ENCODE measurements around the gene PRR12.

The PRR12 gene

DNA sequence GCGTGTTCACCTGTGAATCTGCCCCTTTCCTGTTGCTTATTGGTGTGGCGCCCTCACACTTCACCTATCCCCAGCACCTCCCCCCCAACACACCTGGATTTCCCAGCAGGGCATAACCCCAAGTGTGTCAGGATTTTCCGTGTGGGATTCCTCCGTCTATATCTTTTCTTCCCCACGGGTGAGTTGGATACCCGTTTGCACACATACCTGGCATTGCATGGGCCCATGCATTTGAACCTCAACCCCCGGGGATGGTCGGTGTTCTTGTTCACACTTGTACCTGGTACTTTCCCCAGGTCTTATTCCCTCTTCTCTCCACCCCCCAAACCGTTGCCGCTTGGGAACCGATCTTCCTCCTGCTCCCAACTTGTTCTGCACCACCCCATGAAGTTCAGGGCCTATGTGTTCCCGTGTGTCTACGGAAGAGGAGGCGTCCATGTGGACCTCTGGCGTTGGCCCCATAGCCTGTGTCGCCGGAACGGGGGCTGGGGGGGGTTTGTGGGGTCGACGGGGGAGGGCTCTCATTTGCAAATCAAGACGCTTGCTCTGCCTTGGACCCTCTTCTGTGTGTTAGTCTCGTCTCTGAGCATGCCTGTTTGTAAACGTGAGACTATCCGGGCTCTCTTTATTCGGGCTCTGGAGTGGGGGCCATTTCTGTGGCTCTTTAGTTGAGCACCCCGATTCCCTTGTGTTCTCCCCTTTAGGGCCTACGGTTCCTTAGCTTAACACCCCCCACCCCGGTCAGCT, 1.7 kb downstream of the PRR12 start:
- DNase-seq (ENCODE audit: low read depth) = no peak

DNA sequence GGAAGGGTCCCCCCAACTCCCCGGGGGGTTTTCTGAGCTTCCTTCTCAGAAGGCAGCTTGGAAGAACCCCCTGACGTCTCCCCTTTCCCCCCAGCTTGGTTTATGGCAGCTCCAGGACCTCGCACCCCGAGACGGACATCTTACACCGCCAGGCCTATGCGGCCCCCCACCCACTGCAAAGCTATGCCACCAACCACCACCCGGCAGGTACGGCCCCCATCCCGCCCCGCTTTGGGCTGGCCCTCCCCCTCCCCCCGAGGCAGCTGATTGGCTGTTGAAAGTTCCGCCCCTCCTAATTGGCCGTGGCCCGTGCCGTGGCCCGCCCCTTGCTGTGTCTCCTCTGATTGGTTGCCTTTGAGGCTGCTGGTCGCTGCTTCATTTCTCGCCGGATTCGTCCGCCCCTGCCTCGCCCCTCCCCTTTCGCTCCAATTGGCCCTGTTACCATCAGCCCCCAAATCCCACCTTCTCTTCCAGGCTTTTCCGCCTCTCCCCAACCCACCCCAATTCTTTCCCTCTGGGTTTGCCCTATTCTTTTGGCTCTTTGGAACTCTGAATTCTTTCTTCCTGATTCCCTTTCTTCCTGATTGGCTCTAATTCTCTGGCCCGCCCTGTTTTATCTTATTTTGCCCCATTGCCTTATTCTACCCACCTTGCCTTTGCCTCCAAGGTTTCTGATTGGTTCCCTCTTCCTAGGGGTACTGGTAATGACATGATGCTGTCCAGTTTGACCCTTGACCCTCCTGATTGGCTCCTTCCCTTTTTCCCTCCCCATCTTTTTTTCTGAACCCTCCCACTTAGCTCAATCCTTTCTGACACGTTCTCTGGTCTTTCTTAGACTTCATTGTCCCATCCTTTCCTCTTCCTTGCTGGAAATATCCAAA, 2.5 kb downstream of the PRR12 start:
- DNase-seq (ENCODE audit: low read depth) = peak; percentile 84

DNA sequence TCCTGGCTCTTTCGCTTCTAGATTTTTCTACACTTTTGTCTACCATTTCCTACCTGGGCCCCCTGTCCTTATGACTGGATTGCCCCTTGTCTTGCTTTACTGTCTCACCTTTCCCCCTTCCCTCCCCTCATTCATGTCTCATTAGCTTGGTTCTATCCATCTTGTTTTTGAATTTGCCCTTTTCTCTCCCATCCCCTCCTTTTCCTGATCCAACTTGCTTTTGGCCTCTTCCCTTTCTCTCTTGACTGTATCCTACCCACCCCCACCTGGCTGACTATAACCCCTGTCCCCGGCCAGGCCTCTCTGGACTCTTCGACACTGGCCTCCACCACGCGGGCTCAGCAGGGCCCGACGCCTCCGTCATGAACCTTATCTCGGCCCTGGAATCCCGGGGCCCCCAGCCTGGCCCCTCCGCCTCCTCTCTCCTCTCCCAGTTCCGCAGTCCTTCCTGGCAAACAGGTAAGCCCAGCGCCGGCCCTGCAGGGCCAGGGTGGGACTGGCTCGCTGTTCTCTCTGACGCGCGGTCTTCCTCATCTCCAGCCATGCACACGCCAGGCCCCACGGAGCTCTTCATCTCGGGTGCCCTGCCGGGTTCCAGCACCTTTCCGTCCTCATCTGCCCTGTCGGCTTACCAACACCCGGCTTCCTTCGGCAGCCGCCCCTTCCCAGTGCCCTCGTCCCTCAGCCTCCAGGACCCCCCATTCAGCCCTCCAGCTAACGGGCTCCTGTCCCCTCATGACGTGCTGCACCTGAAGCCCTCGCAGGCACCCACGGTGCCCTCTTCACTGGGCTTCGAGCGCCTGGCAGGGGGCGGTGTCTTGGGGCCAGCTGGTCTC, 3.4 kb downstream of the PRR12 start:
- no peak for DNase-seq (ENCODE audit: low read depth)

DNA sequence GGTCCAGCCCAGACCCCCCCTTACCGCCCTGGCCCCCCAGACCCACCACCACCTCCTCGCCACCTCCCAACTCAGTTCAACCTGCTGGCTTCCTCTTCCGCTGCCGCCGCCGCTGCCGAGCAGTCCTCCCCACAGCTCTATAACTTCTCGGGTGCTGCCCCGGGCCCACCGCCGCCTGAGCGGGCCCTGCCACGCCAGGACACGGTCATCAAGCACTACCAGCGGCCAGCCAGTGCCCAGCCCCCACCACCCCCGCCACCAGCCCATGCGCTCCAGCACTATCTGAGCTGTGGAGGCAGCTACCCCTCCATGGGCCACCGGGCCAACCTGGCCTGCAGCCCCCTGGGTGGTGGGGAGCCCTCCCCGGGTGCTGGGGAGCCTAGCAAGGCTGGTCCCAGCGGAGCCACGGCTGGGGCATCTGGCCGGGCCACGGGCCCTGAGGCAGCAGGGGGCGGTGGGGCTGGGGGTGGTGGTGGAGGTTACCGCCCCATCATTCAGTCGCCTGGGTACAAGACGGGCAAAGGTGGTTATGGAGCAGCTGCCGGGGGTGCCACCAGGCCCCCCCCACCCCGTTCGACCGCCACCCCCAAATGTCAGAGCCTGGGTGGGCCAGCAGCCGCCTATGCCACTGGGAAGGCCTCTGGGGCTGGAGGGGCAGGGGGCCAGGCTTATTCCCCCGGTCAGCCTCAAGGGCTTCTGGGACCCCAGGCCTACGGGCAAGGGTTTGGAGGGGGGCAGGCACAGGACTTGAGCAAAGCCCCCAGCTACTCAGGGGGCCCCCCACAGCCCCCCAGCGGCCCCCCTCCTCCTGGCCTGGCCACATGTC, 4.2 kb downstream of the PRR12 start:
- DNase-seq (ENCODE audit: low read depth) = no peak

DNA sequence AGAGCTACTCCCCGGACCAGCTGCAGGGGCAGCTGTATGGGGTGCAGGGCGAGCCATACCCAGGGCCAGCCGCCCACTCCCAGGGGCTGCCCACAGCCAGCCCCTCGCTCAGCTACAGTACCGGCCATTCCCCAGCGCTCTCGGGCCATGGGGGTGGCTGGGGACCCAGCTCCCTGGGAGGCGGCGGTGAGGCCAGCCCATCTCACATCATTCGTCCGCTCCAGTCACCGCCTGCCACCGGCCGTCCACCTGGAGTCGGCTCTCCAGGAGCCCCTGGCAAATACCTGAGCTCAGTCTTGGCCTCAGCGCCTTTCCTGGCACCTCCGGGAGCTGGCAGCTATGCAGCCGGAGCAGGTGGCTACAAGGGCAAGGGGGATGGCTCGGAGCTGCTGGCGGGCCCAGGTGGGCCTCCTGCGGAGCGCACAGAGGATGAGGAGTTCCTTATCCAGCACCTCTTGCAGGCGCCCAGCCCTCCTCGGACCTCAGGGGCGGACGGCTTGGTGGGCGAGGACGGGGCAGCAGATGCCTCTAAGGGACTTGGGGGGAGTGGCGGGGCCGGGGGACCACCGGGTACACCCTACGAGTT, 4.9 kb downstream of the PRR12 start:
- no peak for DNase-seq (ENCODE audit: low read depth)

DNA sequence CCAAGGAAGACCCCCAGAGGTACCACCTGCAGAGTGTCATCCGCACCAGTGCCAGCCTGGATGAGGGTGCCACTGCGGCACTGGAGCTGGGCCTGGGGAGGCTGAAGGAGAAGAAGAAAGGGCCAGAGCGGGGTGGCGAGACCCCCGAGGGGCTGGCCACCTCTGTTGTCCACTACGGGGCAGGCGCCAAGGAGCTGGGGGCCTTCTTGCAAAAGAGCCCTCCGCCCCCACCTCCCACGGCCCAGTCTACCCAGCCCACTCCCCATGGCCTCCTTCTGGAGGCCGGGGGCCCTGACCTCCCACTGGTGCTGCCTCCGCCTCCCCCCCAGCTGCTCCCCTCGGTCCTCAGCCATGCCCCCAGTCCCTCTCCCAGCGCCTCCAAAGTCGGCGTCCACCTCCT, 5.4 kb downstream of the PRR12 start:
- DNase-seq (ENCODE audit: low read depth) = no peak

DNA sequence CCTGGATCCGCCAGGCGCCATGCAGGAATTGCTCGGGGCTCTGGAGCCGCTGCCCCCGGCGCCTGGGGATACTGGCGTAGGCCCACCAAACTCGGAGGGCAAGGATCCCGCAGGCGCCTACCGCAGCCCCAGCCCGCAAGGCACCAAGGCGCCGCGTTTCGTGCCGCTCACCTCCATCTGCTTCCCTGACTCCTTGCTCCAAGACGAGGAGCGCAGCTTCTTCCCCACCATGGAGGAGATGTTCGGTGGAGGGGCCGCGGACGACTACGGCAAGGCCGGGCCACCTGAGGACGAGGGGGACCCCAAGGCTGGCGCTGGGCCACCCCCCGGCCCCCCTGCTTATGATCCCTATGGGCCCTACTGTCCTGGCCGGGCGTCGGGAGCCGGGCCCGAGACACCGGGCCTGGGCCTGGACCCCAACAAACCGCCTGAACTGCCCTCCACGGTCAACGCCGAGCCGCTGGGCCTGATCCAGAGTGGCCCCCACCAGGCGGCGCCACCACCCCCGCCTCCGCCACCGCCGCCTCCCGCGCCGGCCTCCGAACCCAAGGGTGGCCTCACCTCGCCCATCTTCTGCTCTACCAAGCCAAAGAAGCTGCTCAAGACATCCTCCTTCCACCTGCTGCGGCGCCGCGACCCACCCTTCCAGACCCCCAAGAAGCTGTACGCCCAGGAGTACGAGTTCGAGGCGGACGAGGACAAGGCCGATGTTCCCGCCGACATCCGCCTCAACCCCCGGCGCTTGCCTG, 6.1 kb downstream of the PRR12 start:
- DNase-seq (ENCODE audit: low read depth) = no peak

DNA sequence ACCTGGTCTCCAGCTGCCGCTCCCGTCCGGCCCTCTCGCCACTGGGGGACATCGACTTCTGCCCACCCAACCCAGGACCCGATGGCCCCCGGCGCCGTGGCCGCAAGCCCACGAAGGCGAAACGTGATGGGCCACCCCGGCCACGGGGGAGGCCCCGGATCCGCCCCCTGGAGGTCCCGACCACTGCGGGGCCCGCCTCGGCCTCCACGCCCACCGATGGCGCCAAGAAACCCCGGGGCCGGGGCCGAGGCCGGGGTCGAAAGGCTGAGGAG, 6.7 kb downstream of the PRR12 start:
- DNase-seq (ENCODE audit: low read depth) = no peak

DNA sequence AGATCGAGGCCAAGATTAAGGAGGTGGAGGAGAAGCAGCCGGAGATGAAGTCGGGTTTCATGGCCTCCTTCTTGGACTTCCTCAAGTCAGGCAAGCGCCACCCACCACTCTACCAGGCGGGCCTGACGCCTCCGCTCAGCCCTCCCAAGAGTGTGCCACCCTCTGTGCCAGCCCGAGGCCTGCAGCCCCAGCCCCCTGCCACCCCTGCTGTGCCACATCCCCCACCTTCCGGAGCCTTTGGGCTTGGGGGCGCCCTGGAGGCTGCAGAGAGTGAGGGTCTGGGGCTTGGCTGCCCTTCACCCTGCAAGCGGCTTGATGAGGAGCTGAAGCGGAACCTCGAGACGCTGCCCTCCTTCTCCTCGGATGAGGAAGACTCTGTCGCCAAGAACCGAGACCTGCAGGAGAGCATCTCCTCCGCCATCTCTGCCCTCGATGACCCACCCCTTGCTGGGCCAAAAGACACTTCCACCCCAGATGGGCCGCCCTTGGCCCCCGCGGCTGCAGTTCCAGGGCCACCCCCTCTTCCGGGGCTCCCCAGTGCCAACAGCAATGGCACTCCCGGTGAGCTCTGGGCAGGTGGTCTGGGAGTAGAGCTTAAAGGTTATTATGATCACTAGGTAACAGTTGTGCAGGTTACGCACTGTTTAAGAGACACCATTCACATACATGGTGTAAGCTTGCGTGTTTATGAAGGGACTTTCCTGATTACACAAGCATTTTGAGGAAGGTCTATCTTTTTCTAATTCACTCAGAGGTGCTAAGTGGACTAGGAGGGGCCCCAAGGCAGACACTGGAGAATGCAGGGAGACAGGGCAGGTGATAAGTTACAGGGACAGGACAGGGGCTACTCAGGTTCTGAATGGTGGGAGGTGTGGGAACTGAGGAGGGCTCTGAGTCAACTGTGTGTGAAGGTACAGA, 8.7 kb downstream of the PRR12 start:
- DNase-seq (ENCODE audit: low read depth) = no peak

DNA sequence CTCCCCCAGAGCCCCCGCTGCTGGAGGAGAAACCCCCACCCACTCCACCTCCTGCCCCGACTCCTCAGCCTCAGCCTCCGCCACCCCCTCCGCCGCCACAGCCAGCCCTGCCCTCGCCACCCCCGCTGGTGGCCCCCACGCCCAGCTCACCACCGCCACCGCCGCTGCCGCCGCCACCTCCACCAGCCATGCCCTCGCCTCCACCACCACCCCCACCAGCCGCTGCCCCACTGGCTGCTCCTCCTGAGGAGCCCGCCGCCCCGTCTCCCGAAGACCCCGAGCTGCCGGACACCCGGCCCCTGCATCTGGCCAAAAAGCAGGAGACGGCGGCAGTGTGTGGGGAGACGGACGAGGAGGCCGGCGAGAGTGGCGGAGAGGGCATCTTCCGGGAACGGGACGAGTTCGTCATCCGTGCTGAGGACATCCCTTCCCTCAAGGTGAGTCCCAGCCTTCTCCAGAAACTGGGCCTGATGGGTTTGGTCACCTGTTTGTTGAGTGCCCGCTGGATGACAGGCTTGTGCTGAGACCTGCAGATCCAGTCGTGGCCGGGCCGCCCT, 10.6 kb downstream of the PRR12 start:
- DNase-seq (ENCODE audit: low read depth) = no peak

DNA sequence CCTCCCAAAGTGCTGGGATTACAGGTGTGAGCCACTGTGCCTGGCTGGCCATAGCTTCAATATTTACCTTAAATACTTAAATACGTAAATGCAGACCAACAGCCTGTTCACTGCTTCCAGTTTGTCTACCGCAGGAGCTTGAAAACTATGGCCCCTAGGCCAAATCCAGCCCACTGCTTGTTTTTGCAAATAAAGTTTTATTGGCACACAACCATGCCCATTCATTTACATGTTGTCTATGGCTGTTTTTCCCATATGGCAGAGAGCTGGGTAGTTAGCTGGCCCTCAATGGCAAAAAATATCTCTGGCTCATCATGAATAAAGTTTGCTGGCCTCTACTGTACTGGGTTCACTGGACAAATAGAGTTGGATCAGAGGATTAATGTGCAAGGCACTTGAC, 11.8 kb downstream of the PRR12 start:
- DNase-seq (ENCODE audit: low read depth) = no peak

DNA sequence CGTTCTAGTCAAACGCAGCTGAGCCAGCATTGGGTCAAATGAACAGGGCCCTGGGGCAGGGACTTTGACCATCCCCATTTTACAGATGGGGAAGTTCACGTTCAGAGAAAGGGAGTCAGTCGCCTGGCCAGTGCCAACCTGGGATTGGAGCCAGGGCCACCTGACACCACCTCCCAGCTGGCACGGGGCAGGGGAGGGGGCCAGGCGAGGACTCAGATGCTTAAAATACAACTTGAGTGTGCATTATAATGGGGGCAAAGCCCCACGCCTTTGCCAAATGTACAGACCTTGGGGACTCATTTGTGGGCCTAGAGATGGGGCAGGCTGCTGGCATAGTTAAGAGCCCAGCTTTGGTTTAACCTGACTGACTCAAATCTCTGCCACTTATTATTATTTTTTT, 14.6 kb downstream of the PRR12 start:
- no peak for DNase-seq (ENCODE audit: low read depth)

DNA sequence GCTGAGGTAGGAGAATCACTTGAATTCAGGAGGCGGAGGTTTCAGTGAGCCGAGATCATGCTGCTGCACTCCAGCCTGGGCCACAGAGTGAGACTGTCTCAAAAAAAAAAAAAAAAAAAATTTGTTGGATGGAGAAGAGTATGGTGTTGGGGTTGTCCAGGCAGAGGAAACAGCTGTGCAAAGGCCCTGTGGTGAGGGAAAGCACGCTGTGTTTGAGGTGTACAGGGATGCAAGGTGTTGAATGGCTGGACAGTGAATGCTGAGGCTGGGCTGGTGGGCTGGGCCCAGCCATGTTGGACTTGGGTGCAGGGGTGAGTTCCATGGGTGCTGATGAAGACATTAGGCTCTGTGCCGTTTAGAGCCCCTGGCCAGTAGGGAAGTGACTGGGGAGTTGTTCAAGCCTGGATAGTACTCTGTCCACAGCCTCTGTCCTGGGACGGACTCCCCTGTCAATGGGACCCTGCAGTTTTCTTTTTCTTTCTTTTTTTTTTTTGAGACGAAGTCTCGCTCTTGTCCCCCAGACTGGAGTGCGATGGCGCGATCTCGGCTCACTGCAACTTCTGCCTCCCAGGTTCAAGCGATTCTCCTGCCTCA, 18.6 kb downstream of the PRR12 start:
- no peak for DNase-seq (ENCODE audit: low read depth)

DNA sequence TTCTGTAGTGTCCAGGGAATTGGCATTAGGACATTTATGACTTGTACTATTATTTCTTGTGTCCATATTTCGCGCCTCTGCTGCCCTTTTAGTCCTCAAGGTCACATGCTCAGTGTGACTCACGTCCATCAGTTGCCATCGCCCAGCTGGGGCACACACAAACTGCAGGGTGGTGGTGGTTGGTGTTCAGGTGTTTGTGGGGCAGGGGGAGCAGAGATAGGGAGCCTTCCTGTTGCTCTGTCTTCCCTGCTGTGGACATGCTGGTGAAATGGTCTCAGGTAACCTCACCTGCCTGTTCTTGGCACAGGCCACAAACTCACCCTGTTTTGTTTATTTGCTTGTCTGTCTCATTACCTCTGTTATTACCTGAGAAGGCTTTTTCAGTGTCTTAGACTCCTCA, 22.4 kb downstream of the PRR12 start:
- no peak for DNase-seq (ENCODE audit: low read depth)

DNA sequence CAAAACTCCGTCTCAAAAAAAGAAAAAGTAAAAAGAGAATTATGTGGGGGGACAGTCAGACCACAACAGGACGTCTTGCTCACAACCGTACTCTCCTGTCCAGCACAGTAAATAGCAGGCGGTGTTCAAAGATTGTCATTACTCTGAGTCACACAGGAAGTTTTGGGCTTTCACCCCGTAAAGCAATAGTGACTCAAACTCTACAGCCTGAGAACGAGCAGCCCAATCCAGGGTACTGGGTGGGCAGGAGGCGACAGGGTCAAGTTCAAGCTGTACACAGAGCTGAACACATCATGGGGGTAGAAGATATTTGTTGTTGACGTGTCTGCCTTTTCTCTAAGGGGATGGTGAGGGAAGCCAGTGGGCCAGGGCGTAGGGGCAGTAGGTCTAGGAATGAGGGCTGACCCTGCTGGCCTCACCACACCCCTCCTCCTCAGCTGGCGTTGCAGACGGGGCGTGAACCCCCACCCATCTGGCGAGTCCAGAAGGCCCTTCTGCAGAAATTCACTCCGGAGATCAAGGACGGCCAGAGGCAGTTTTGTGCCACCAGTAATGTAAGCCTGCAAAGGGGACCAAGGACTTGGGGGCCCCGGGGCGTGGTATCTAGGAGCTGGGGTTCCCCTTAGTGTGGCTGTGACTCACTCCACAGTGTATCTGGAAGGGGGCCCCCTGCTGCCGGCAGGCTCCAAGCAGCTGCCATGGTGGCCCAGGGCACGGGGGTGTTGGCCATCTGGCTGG, 23.3 kb downstream of the PRR12 start:
- no peak for DNase-seq (ENCODE audit: low read depth)

DNA sequence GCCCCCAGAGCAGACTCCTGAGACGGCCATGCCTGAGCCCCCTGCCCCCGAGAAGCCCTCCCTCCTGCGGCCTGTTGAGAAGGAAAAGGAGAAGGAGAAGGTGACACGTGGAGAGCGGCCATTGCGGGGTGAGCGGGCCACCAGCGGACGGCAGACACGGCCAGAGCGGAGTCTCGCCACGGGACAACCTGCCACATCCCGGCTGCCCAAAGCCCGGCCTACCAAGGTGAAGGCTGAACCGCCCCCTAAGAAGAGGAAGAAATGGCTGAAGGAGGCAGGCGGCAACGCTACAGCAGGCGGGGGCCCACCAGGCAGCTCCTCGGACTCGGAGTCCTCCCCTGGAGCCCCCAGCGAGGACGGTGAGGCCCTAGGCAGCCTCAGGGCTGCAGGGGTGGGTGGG, 24.9 kb downstream of the PRR12 start:
- DNase-seq (ENCODE audit: low read depth) = no peak

DNA sequence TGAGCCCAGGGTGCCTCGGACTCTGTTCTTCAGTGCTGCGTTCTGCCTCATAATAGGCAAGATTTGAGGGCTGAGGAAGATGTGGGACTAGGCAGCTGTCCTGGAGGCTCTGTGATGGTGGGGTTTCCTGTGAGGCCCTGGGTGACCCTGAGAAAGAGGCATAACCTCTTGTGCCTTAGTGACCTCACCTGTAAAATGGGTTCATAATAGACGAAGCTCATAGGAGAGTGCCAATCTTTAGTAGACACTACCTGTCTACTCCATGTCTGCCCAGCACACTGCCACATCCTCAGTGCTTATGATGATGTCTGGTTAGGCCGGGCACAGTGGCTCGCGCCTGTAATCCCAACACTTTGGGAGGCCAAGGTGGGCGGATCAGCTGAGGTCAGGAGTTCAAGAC, 25.6 kb downstream of the PRR12 start:
- no peak for DNase-seq (ENCODE audit: low read depth)

DNA sequence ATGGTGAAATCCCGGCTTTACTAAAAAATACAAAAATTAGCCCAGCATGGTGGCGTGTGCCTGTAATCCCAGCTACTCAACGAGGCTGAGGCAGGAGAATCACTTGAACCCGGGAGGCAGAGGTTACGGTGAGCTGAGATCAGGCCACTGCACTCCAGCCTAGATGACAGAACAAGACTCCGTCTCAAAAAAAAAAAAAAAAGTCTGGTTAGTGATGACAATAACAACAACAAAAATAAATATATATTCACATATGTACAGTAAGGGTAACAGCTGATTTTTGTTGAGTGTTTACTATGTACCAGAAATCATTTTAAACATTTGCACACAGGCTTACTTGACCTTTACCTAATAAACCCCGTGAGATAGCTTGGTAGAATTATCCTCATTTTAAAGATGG, 26.0 kb downstream of the PRR12 start:
- DNase-seq (ENCODE audit: low read depth) = no peak

All from stimulated activated CD8-positive, alpha-beta memory T cell treated with anti-CD3 and anti-CD28 coated beads, Interleukin-12 subunit alpha, Interleukin-12 subunit beta, amount 100 ng/mL, for 4 hours (primary cell).